CD8-positive, alpha-beta memory T cell (primary cell): ENCODE measurements around the gene ANKRD34A. TPM values are rescaled to one million over a fixed set of nuclear protein-coding genes. Genes with fewer than 3 reads are reported as not detected.

Experiments used
- CTCF ChIA-PET: fragments of 350-600 bp; sonication (Branson Sonifier 250); formaldehyde crosslinking; loops from one replicate; lab custom pipeline; 2021; ENCODE audit warnings: antibody characterized with exemption; lab: Charles Lee
- POLR2A ChIA-PET: fragments of 350-600 bp; sonication (Branson Sonifier 250); formaldehyde crosslinking; loops from one replicate; lab custom pipeline; 2021; ENCODE audit warnings: antibody characterized with exemption; lab: Charles Lee
- DNase-seq, 5 donors: peaks; one replicate each; pipeline versions ENCODE4 v3.0.0 to v3.0.0-alpha.2; 2020 to 2022; ENCODE audit warnings: mixed read lengths in 1 of 5
- H3K27ac ChIP-seq: one replicate; pipeline ENCODE4 v1.7.0; 2013; ENCODE audit warnings: low read depth, mild to moderate bottlenecking, low read length, moderate library complexity
- H3K27me3 ChIP-seq: 2 replicates; pipeline ENCODE4 v1.7.0; 2013; ENCODE audit warnings: low read length, mild to moderate bottlenecking; ENCODE audit not compliant: insufficient read depth, poor library complexity, severe bottlenecking
- H3K36me3 ChIP-seq: 2 replicates; pipeline ENCODE4 v1.7.0; 2013; ENCODE audit warnings: mild to moderate bottlenecking, low read length, moderate library complexity; ENCODE audit not compliant: insufficient read depth
- H3K4me1 ChIP-seq: 2 replicates; pipeline ENCODE4 v1.7.0; 2013; ENCODE audit warnings: mild to moderate bottlenecking, low read length, moderate library complexity; ENCODE audit not compliant: insufficient read depth
- H3K4me3 ChIP-seq: 2 replicates; pipeline ENCODE4 v1.7.0; 2013; ENCODE audit warnings: mild to moderate bottlenecking, low read length
- H3K9me3 ChIP-seq: 2 replicates; pipeline ENCODE4 v1.7.0; 2013; ENCODE audit warnings: mild to moderate bottlenecking, low read length
- H3K27ac Mint-ChIP-seq, 8 donors: one replicate each; pipeline ENCODE4 v1.8.0; 2020 to 2021; ENCODE audit warnings: mixed read lengths in 8 of 8, mild to moderate bottlenecking in 6 of 8, inconsistent platforms in 3 of 8, moderate library complexity in 3 of 8
- H3K27me3 Mint-ChIP-seq, 2 donors: one replicate each; pipeline ENCODE4 v1.8.0; 2020 to 2021; ENCODE audit warnings: mixed read lengths in 2 of 2, mild to moderate bottlenecking in 1 of 2, moderate library complexity in 1 of 2
- H3K36me3 Mint-ChIP-seq, 3 donors: one replicate each; pipeline ENCODE4 v1.8.0; 2020 to 2021; ENCODE audit warnings: mixed read lengths in 3 of 3, inconsistent platforms in 1 of 3, mild to moderate bottlenecking in 1 of 3
- H3K4me1 Mint-ChIP-seq, 3 donors: one replicate each; pipeline ENCODE4 v1.8.0; 2020 to 2021; ENCODE audit warnings: mixed read lengths in 3 of 3, inconsistent platforms in 1 of 3, mild to moderate bottlenecking in 1 of 3
- H3K4me3 Mint-ChIP-seq, 7 donors: one replicate each; pipeline ENCODE4 v1.8.0; 2020 to 2021; ENCODE audit warnings: mixed read lengths in 7 of 7, mild to moderate bottlenecking in 6 of 7, moderate library complexity in 4 of 7, inconsistent platforms in 2 of 7
- H3K9me3 Mint-ChIP-seq, 5 donors: one replicate each; pipeline ENCODE4 v1.8.0; 2020 to 2022; ENCODE audit warnings: mixed read lengths in 5 of 5, mild to moderate bottlenecking in 3 of 5, moderate library complexity in 2 of 5, inconsistent platforms in 1 of 5
- polyA plus RNA-seq: library from polyadenylated mRNA; unstranded; fragments of 300-500 nt; fragmentation: Illumina TruSeq; gene quantifications from one replicate; pipeline ENCODE4 v1.2.3, GENCODE V29; 2021
- total RNA-seq, 2 experiments: library from RNA; stranded (reverse); gene quantifications; one replicate each; pipeline ENCODE4 v1.2.3, GENCODE V29; 2021

ANKRD34A gene
- total and polyA plus RNA-seq, 3 experiments from 2014 or later, result 0.97 to 8.7 (median 6.9) TPM

DNA sequence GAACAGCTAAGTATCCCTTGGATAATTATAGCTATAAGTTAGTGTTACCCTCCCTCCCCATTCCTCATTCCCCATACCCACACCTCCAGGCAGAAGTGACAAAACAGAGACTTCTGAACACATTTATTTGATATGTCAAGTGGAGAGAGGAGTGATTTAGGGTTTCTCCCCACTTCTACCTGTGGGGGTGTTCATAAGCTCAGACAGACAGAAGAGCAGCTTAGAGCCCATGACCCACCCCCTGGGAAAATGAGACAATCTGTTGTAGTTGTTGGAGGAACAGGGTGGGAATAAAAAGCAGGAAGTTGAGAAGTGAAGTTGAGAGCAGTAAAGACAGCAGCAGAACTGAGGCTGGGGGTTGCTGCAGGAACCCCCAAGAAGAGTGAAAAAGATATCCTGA lies 5.0 kb downstream of the ANKRD34A start:
- no peak for DNase-seq
- H3K4me3 Mint-ChIP-seq, result peak overlapping the region; percentile 77 to 99 (median 95)
- ChIA-PET POLR2A (interaction anchor here (0.6 to 7.1 kb wide), 4 partner anchors 31 to 78 kb away, joined by 3 to 87 read pairs (median 7); partner anchors contain the start of gene RBM8A), CTCF (interaction anchor here (0.7 to 3.1 kb wide), 3 partner anchors 19 to 32 kb away, joined by 3 to 26 read pairs (median 24); partner anchors contain the start of gene RBM8A)
- Histone ChIP-seq H3K4me1 (peaks cover 69% of the 10 kb centered on the region), H3K9me3 (no peaks in the 10 kb centered on the region), H3K4me3 (no peak overlapping the region), H3K36me3 (no peaks in the 10 kb centered on the region), H3K27ac (no peak overlapping the region), H3K27me3 (no peaks in the 10 kb centered on the region)
- H3K36me3 Mint-ChIP-seq, result peaks cover 0 to 22% (median 0%) of the 10 kb centered on the region in 3 donors
- H3K4me1 Mint-ChIP-seq, result peaks cover 70 to 77% (median 77%) of the 10 kb centered on the region in 3 donors
- H3K9me3 Mint-ChIP-seq, result no peaks in the 10 kb centered on the region
- peak overlapping the region; percentile 57 to 93 (median 90) for H3K27ac Mint-ChIP-seq
- H3K27me3 Mint-ChIP-seq, result peaks cover 0 to 3% of the 10 kb centered on the region in 2 donors

DNA sequence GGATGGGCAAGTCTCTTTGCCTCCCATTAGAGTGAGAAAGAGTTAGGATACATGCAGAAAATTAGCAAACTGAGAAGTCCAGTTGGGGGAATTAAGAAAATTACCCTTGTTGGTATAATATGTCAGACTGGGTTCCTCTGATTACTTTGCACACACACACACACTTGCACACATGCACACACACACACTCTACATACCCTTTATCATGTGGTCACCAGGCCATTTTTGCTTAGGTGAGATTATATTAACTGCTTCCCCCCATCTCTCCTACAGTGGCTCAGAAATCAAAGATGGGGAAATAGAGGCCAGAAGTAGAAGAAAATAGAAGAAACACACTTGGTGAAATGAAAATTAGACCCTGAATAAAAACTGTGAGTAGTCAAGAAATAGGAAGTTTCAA lies 5.6 kb downstream of the ANKRD34A start:
- H3K27me3 ChIP-seq, result no peaks in the 10 kb centered on the region
- Mint-ChIP-seq H3K27me3 (peaks cover 0 to 3% of the 10 kb centered on the region in 2 donors), H3K27ac (peak overlapping the region; percentile 27 to 95 (median 92)), H3K36me3 (peaks cover 0 to 23% (median 0%) of the 10 kb centered on the region in 3 donors), H3K4me1 (peaks cover 70 to 78% (median 77%) of the 10 kb centered on the region in 3 donors), H3K9me3 (no peaks in the 10 kb centered on the region), H3K4me3 (peak overlapping the region in 6 of 7 donors; percentile 38 to 99 (median 89))
- no peak overlapping the region for H3K27ac ChIP-seq
- CTCF ChIA-PET, result interaction anchor here (0.7 to 3.1 kb wide), 9 partner anchors 9 to 113 kb away, joined by 3 to 26 read pairs (median 5); partner anchors contain the start of genes NUDT17 and RBM8A
- no peaks in the 10 kb centered on the region for H3K36me3 ChIP-seq
- peaks cover 69% of the 10 kb centered on the region for H3K4me1 ChIP-seq
- peak overlapping the region; percentile 94 for H3K4me3 ChIP-seq
- POLR2A ChIA-PET, result interaction anchor here (1.1 to 7.1 kb wide), 8 partner anchors 19 to 100 kb away, joined by 4 to 87 read pairs (median 7); partner anchors contain the start of genes PIAS3, RBM8A and TXNIP
- DNase-seq, result no peak
- no peaks in the 10 kb centered on the region for H3K9me3 ChIP-seq

DNA sequence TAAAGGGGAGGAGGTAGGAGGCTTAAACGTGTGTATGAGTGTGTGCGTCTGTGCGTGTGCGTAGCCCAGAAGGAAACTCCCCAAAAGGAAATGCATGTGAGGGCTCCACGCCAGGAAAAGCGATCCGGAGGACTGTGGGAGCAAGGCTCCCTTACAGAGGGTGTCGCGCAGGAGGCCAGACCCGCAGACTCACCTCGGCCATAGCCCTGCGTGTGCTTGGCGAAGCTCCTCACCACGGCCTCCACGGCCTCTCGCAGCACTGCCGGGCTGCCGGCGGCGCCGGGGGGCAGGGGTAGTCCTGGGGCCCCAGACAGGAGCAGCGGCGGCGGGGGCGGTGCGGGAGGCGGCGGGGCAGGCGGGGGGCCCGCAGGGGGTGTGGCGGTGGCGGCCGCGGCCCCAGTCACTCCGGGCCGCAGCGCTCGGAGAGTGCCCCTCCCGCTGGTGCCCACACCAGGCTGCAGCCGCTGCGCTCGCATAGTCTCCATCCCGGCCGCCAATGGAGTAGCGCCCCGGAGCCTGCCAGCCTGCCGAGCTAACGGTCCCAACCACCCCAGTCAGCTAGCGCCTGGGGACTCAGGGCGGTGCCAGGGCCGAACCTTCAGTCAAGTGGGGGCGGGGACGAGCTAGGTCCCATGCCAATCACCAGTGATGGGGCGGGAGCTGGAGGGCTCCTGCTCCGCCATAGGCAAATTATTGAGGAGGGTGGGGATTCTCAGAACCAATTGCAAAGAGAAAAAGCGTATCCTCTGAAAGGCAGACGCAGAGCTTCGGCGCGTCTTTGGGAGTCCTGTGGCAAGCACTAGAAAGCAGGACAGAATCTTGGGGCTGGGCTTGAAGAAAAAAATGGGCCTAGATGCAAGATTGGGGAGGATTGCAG lies 6.7 kb downstream of the ANKRD34A start, which contains the start of gene LIX1L:
TSS of gene LIX1L (minus strand) at position 575 of the 877 bp plus-strand sequence. CDS start at position 485, 90 bp downstream.
- H3K27me3 Mint-ChIP-seq, result peaks cover 0 to 3% of the 10 kb centered on the region in 2 donors

DNA sequence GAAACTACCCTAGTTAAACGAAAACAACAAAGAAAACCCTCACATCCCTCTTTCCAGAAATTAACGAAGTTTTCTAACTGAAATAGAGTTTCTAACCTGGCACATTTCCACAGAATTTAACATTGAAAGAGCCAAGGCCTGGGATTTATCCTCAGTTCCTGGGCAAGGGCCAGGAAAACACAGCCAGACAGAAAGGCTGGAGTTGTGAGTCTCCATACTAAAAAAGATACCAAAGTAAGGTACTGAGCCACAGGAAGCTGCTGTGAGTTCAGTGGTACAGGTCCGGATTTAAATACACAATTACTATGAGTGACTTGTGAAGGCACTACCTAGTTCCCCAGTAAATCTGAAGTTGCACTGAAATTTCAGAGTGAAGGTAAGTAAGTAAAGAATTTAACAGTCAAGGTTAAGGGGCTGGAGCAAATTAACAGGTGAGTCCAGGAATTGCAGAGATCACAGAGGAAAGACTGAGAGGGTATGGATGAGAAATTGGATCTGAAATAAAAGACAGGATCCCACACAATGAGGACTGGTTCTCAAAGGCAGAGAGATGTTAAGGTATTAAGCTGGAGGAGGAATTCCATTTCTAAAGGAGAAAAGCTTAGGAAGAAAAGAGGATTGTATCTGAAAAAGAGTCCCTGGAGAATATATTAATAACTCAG lies 7.5 kb downstream of the ANKRD34A start:
- Histone ChIP-seq H3K27me3 (no peaks in the 10 kb centered on the region), H3K4me3 (peak overlapping the region; percentile 94), H3K27ac (peak overlapping the region; percentile 76), H3K36me3 (no peaks in the 10 kb centered on the region), H3K9me3 (no peaks in the 10 kb centered on the region), H3K4me1 (peaks cover 61% of the 10 kb centered on the region)
- peaks cover 0 to 30% (median under 1%) of the 10 kb centered on the region in 3 donors for H3K36me3 Mint-ChIP-seq
- H3K4me1 Mint-ChIP-seq, result peaks cover 71 to 74% (median 74%) of the 10 kb centered on the region in 3 donors
- H3K27ac Mint-ChIP-seq, result peak overlapping the region; percentile 90 to 98 (median 96)
- peak overlapping the region; percentile 83 to 98 (median 92) for H3K4me3 Mint-ChIP-seq
- peak in 1 of 5 donors; percentile 31 for DNase-seq
- ChIA-PET POLR2A (interaction anchor here (1.1 to 7.1 kb wide), 7 partner anchors 7 to 80 kb away, joined by 3 to 87 read pairs (median 5); partner anchors contain the start of genes ANKRD34A, PEX11B, POLR3GL and RBM8A), CTCF (interaction anchor here (0.8 to 3.1 kb wide), 8 partner anchors 12 to 111 kb away, joined by 3 to 26 read pairs (median 6); partner anchors contain the start of genes NUDT17 and RBM8A)
- peaks cover 0 to 3% of the 10 kb centered on the region in 2 donors for H3K27me3 Mint-ChIP-seq
- no peaks in the 10 kb centered on the region for H3K9me3 Mint-ChIP-seq

More for the DNA sequence above, 6.7 kb downstream of the ANKRD34A start, which contains the start of gene LIX1L:
- no peaks in the 10 kb centered on the region for H3K9me3 Mint-ChIP-seq
- Histone ChIP-seq H3K27ac (peak within 1 kb of the TSS; percentile 76), H3K4me1 (peaks cover 64% of the 10 kb centered on the region), H3K4me3 (peak within 1 kb of the TSS; percentile 94), H3K9me3 (no peaks in the 10 kb centered on the region), H3K36me3 (no peaks in the 10 kb centered on the region), H3K27me3 (no peaks in the 10 kb centered on the region)
- peak; percentile 92 to 96 (median 93) for DNase-seq
- H3K27ac Mint-ChIP-seq, result peak within 1 kb of the TSS; percentile 91 to 98 (median 97)
- ChIA-PET CTCF (interaction anchor here (0.6 to 3.1 kb wide), 18 partner anchors 8 to 112 kb away, joined by 3 to 26 read pairs (median 4); partner anchors contain the start of genes ANKRD35, NUDT17, RBM8A and TXNIP), POLR2A (interaction anchor here (0.6 to 7.1 kb wide), 17 partner anchors 9 to 134 kb away, joined by 3 to 87 read pairs (median 5); partner anchors contain the start of genes PEX11B, PIAS3, POLR3C and RBM8A)
- H3K36me3 Mint-ChIP-seq, result peaks cover 0 to 28% (median 0%) of the 10 kb centered on the region in 3 donors
- peak within 1 kb of the TSS; percentile 83 to 98 (median 92) for H3K4me3 Mint-ChIP-seq
- peaks cover 68 to 74% (median 74%) of the 10 kb centered on the region in 3 donors for H3K4me1 Mint-ChIP-seq

DNA sequence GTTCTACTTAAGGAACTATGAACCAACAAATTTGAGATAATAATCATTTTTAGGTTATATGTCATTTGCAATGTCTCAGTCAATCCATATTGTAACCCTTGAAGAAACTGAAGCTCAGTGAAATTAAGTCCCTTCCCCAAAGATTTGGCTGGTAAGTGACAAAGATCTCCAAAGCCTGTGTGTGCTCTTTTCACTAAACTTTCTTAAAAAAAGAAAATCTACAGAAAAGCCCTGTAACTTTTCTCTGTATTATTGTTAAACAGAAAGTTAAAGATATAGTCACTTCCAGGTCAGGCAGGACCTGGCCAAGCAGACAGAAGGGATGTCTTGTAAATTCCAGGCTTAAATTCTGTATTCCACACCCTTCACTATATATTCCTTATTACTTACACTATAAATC lies 8.0 kb downstream of the ANKRD34A start:
- POLR2A ChIA-PET, result interaction anchor here (1.4 to 7.1 kb wide), 2 partner anchors 8 to 29 kb away, joined by 3 to 87 read pairs; partner anchors contain the start of genes ANKRD34A, POLR3GL and RBM8A
- Mint-ChIP-seq H3K4me1 (peaks cover 74 to 77% (median 76%) of the 10 kb centered on the region in 3 donors), H3K36me3 (peaks cover 0 to 29% (median 4%) of the 10 kb centered on the region in 3 donors), H3K27me3 (peaks cover 0 to 3% of the 10 kb centered on the region in 2 donors), H3K9me3 (no peaks in the 10 kb centered on the region), H3K4me3 (peak overlapping the region; percentile 83 to 98 (median 92)), H3K27ac (peak overlapping the region; percentile 90 to 98 (median 96))
- no peaks in the 10 kb centered on the region for H3K27me3 ChIP-seq
- H3K4me3 ChIP-seq, result peak overlapping the region; percentile 94
- CTCF ChIA-PET, result interaction anchor here (0.8 to 3.1 kb wide), 4 partner anchors 22 to 110 kb away, joined by 3 to 26 read pairs (median 12); partner anchors contain the start of genes NUDT17 and RBM8A
- H3K27ac ChIP-seq, result peak overlapping the region; percentile 76
- no peaks in the 10 kb centered on the region for H3K36me3 ChIP-seq
- peaks cover 58% of the 10 kb centered on the region for H3K4me1 ChIP-seq
- H3K9me3 ChIP-seq, result no peaks in the 10 kb centered on the region
- DNase-seq, result no peak

DNA sequence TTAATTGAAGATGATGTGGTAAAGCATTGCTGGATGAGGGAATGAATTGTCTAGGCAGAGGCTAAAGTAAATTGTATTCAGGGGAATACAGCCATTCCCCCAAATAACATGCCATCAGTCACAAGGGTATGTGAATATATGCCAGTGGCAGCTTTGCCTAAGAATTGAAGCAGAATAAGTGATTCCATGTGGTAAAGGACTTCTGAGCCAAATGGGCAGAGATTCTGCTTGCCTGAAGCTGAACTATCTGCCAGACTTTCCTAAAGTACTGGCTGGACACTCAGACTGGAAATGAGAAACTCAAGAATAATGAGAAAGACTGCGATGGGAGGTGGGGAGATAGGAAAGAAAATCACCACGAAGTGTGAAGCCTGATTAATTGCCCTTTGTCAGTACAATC lies 8.9 kb downstream of the ANKRD34A start:
- ChIA-PET POLR2A (interaction anchor here (1.4 to 7.1 kb wide), 2 partner anchors 9 to 28 kb away, joined by 3 to 87 read pairs; partner anchors contain the start of genes ANKRD34A, POLR3GL and RBM8A), CTCF (interaction anchor here (2.4 kb wide), 1 partner anchor 28 kb away, joined by 7 read pairs; the partner anchor contains the start of gene RBM8A)
- Mint-ChIP-seq H3K27ac (peak overlapping the region; percentile 4 to 92 (median 38)), H3K9me3 (no peaks in the 10 kb centered on the region), H3K4me3 (peak overlapping the region in 6 of 7 donors; percentile 36 to 95 (median 84)), H3K4me1 (peaks cover 83 to 86% (median 86%) of the 10 kb centered on the region in 3 donors), H3K27me3 (peaks cover 0 to 3% of the 10 kb centered on the region in 2 donors), H3K36me3 (peaks cover 0 to 32% (median 4%) of the 10 kb centered on the region in 3 donors)
- no peaks in the 10 kb centered on the region for H3K9me3 ChIP-seq
- no peak overlapping the region for H3K27ac ChIP-seq
- no peaks in the 10 kb centered on the region for H3K36me3 ChIP-seq
- H3K27me3 ChIP-seq, result no peaks in the 10 kb centered on the region
- peaks cover 67% of the 10 kb centered on the region for H3K4me1 ChIP-seq
- DNase-seq, result no peak
- H3K4me3 ChIP-seq, result peak overlapping the region; percentile 94
